NCI-H146 treated with DMSO at 0.1 percent for 48 hours (cell line): ENCODE measurements around the gene MAZ.
"Not testable (repeated sequence)": the region's sequence is repeated elsewhere in the genome, so short reads cannot be mapped to it uniquely, and the experiment has no call there.

Experiments
- DNase-seq: peaks from one replicate; lab custom pipeline; 2025; ENCODE audit not compliant: unreplicated experiment; lab: John Stamatoyannopoulos, UW

MAZ gene

DNA sequence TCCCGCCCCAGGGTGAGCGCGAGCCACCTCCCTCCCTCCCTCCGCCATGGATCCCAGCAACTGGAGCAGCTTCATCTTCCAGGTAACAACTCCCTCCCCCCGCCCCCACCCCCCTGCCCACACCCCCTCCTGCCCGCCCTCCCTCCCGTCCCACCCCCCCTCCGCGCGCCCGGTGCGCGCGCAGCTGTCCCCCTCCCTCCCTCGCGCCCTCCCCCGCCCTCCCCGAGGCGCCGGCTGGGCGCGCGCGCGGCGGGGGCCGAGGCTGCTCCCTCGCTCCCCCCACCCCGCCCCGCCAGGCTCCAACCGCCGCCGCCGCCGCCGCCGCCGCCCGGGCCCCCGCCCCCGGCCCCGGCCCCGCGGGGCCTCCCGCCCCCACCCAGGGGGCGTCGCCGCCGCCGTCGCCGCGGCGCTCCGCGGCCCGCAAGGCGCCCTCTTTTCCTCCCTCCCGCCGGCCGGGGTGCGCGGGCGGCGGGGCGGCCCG is at the start of gene MAZ:
Gene MAZ (plus strand): TSS at position 431 of the 481 bp plus-strand sequence. CDS start 173 bp downstream, outside the sequence.
- DNase-seq = peak; percentile 90

DNA sequence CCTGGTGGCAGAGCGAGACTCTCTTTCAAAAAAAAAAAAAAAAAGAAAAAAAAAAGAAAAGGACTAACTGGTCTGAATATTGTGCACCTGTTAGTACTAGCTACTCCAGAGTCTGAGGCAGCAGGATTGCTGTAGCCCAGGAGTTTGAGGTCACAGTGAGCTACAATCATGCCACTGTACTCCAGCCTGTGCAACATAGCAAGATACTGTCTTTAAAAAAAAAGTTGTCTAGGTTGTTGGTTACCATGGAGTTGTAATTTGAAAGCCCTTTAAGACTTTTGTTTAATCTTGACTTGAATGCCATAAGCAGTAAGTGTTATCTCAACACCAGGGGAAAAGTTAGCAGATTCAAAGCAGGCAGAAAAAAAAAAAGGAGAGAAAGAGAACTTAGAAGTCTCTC is 49.7 kb upstream of the MAZ start:
- DNase-seq = no peak

DNA sequence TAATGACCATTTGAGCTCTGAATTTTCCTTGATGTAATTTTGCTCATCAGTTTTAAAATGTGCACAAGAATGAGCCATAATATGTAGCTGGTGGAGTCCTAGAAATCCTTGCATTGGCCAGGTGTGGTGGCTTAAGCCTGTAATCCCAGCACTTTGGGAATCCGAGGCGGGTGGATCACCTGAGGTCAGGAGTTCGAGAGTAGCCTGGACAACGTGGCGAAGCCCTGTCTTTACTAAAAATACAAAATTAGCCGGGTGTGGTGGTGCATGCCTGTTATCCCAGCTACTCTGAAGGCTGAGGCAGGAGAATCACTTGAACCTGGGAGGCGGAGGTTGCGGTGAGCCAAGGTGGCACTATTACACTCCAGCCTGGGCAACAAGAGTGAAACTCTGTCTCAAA is 49.2 kb upstream of the MAZ start:
- not testable (repeated sequence) for DNase-seq

DNA sequence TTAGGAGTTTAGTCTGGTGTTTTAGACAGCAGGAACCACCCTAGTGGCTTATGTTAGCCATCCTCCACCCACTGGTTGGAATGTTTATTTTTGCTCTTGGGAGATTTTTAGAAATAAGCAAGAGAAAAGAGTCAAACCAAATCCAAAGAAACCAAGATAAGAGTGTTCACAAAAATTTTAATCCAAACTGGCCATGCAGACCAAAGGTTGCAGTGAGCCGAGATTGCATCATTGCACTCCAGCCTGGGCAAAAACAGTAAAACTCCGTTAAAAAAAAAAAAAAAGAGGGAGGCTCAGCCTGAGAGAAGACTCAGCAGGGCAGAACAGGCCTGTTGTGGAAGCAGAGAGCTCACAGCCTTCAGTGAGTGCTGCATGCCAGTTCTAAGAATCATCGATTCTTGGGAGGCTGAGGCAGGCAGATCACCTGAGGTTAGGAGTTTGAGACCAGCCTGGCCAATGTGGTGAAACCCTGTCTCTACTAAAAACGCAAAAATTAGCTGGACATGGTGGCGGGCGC is 48.3 kb upstream of the MAZ start:
- DNase-seq = no peak

DNA sequence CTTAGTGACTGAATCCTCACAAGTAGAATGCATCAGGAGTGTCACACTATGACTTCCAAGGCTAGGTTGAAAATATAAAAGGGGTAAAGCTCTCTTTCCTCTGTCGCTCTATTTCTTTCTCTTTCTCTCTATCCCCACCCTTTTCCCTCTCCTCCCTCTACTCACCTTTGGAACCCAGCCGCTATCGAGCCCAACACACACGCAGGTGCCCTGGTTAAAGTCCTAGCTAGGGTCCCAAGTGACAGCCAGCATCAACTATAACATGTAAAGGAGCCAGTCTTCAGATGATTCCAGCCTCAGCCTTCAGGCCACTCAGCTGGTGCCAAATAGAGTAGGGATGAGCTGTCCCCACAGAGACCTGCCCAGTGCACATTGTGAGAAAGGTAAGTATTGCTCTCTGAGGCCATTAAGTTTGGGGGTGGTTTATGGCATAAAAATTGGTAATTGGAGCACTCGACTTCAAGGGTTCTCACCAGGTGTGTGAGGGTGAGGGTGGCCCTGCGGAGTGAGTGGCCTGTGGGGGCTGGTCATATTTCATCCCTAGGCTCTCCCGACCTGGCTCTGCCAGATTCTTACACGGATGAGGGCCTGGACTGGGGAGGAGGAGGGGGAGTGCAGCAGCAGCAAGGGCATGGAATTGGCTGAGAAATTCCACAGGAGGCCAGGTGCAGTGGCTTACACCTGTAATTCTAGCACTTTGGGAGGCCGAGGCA is 45.6 kb upstream of the MAZ start:
- DNase-seq = no peak

DNA sequence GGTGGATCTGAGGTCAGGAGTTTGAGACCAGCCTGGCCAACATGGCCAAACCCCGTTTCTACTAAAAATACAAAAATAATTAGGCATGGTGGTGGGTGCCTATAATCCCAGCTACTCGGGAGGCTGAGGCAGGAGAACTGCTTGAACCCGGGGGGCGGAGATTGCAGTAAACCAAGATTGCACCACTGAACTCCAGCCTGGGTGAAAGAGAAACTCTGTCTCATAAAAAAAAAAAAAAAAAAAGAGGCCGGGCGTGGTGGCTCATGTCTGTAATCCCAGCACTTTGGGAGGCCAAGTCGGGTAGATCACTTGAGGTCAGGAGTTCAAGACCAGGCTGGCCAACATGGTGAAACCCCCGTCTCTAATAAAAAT is 45.1 kb upstream of the MAZ start:
- DNase-seq = not testable (repeated sequence)

DNA sequence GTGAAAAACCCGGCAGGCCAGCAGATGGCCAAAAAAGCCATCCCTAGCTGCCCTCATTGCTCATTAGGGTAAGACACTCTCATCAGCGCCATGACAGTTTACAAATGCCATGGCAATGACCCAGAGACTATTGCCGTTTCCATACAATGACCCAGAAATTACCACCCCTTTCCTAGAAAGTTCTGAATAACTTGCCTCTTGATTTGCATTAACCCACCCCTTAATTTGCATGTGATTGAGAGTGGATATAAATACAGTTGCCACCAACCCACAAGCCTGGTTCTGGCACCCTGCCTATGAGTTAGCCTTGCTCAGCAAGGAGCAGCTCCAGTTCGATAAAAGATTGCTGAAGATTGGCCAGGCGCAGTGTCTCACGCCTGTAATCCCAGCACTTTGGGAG is 44.4 kb upstream of the MAZ start:
- no peak for DNase-seq

DNA sequence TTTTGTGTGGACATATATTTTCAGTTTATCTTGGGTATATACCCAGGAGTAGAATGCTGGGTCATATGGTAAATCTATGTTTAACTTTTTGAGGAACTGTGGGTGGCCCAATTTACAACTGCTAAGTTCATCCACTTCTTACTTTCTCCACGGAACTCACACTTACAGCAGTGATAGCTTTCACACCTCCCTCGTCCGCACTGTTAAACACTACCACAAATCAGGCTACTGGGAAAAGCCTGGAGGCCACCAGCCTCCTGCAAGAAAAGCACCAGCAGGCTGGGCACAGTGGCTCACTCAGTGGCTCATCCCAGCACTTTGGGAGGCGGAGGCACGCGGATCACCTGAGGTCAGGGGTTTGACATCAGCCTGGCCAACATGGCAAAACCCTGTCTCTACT is 43.0 kb upstream of the MAZ start:
- no peak for DNase-seq

DNA sequence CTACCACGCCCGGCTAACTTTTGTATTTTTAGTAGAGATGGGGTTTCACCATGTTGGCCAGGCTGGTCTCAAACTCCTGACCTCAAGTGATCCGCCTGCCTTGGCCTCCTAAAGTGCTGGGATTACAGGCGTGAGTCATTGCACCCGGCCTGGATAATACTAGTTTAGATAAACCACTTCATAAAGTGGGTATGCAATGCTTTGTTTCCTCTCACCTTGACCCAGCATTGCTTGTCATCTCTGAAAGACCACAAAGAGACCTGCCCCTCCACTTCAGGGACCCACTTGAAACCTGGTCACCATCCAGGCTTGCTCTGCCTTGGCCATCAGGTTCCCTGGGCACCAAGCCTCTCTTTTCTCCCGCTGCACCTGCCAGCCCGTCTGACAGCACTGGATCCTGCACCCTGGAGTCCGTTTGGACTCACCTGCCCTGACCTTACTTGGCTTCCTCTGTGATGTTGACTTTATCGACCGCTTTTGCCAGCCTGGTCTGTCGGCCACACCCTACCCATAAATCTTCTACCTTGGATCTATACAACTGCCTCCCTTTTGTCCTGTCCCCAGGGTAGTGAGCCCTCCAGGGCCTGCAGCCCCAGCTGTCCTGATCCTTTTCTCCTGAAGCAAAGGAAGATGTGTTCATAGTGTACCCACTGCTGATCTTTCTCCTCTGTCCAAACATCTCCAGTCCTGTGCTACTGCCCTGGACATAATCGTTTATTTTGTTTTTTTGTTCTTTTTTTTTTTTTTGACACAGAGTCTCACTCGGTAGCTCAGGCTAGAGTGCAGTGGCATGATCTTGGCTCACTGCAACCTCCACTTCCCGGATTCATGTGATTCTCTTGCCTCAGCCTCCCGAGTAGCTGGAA is 40.9 kb upstream of the MAZ start:
- peak; percentile 99 for DNase-seq

DNA sequence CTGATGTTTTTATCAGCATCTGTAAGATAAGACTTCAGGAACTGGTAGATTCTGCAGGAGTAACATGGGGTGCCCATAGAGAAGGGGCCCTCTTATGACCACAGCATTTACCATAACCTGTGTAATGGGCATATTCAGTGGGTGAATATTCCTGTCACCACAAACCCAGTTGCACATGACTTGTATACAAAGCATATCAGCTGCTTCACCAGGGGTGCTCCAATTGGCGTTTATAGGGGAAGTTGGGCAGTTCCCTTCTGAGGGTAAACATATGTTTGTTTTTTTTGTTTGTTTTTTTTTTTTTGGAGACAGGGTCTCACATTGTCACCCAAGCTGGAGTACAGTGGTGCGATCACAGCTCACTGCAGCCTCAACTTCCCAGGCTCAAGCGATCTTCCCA is 39.8 kb upstream of the MAZ start:
- DNase-seq = no peak

DNA sequence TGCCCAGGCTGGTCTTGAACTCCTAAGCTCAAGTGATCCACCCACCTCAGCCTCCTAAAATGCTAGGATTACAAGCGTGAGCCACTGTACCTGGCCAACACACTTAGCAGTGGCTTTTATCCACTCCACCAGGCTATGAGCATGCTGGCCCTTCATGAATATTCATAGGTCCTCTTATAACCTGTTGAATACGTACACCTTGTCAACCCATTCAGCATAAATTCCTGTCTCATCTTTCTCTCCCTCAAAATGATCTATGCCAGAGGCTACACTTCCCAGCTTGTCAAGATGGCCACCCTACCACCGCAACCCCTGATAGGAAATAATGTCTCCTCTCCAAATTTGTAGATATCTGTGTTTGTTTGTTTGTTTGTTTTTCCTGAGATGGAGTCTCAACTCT is 39.3 kb upstream of the MAZ start:
- no peak for DNase-seq

DNA sequence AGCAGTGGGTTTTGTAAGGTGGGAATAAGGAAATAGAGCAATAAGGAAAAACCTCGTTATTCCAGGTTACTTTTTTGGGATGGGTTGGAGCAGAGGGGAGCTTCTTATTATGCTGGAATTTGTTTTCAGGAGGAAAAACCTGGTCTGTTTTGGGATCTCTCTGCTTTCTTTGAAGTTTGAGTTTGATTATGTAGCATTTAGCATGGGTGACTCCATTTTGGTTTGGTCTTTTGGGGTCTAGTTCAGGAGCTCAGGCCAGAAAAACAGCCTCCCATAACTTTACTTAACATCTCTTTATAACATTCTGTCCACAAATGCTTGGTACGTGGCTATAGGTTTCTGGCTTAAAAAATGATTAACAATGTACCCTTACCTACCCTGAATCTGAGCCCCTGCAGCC is 36.8 kb upstream of the MAZ start:
- DNase-seq = no peak

DNA sequence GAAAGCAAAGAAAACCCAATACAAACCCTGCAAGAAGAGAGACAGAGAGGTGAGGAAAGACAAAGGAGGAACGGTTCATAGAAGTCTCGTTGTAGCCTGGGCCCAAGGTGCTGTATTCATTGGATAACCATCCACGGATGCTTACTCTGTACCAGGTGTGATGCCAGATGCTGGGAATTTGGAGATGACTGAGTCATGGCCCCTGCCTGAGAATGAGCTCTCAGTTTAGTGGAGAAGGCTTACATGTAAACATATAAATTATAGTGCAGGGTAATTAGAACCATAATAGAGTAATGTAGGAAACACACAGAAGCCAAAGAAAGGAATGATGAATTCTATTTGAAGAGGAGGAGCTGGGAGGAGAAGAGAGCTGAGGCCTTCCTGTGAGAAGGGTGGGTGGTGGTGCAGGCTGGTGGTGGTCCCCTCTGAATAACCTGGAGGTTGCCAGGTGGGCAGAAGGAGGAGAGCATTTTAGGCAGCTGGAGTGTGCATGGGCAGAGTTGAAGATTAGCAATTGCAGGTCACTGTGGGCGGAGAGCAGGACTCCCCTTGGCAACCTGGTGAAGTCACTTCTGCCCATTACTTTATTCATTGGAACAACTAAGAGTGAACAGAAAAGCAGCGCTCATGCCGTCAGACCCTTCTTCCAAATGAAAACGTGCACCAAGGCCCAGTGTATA is 35.9 kb upstream of the MAZ start:
- DNase-seq = peak; percentile 64

DNA sequence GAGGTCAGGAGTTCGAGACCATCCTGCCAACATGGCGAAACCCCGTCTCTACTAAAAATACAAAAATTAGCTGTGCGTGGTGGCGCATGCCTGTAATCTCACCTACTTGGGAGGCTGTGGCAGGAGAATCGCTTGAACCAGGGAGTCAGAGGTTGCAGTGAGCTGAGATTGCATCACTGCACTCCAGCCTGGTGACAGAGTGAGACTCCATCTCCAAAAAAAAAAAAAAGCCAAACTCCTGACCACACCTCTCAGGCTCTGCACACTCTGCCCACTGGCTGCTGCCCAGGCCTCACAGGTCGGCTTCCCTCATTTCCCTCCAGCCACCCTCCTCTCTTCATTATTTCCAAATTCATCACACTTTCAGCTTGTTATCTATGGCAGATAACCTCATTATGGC is 34.0 kb upstream of the MAZ start:
- DNase-seq = not testable (repeated sequence)

DNA sequence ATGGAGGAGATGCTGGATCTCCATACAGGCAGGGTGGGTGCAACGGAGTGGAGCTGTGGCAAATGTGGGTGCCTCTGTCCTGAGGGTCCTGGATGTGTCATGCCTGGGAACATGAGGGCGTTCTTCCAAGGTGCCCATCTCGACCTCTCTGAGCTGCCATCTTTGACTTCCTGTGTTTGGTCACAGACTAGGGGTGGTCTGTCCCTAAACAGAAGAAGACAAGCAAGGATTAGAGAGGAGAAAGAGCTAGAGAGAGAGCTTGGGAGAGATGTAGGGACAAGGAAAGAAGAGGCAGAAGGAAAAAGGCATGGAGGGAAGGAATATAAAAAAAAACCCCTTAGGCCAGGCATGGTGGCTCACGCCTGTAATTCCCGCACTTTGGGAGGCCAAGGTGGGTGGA is 31.6 kb upstream of the MAZ start:
- no peak for DNase-seq

DNA sequence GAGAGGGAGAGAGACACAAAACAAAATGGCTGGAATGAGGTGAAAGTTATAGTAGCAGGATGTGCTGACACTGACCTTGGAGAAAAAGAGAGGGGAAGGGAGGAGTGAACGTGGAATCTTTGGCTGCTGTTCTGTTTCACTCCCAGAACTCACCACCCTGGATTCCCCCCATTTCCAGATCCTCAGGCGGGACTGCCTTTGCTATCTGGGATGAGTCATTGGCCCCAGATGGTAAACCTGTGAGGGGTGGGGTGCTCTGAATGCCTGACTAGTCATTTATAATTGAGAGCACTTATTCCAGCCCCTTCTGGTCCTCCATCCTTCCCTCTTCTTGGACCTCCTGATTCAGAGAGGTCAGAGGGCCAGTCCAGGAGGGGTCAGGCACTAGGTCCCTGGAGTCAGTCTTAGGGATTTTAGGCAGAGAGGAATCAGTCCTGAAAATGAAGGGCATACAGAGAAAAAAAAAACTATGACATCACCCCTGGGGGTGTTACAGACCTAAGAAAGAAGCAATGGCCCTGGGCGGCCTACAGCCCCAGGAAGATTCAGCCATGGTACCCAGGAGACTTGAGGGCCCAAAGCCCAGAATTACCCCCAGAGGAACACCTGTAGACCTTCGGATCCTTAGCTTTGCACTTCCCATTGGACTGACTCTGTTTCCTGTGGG is 30.5 kb upstream of the MAZ start:
- DNase-seq = no peak

DNA sequence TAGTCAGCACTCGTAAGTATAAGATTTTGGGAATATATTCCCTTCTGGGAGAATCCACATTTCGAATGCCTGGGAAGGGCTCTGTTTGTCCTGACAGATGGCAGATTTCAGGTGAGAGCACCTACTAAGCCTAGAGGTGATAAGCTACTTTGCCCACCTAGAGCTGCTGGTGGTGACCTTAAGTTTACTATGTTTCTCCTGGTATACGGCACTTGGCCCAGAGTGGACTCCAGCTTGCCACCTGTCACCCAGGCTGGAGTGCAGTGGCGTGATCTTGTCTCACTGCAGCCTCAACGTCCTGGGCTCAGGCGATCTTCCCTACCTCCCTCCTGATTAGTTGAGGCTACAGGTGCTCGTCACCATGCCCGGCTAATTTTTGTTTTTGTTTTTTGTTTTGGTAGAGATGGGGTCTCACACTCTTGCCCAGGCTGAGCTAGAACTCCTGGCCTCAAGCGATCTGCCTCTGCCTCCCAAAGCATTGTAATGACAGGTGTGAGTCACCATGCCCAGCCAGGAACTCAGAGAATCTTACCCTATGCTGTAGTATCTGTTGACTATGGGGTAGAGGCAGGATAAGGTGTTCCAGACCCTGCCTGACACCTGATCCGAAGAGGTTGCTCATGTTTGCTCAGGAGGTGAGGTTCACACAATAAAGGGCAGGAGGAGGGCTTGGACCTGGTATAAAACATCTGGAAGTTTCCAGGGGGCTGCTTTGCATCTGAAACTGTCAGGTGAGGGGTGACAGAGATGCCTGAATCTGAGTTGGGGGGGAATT is 28.6 kb upstream of the MAZ start, which contains the start of gene ZG16:
Gene ZG16 (plus strand): TSS at position 681 of the 775 bp plus-strand sequence. CDS start 1,011 bp downstream, outside the sequence.
- DNase-seq = no peak

DNA sequence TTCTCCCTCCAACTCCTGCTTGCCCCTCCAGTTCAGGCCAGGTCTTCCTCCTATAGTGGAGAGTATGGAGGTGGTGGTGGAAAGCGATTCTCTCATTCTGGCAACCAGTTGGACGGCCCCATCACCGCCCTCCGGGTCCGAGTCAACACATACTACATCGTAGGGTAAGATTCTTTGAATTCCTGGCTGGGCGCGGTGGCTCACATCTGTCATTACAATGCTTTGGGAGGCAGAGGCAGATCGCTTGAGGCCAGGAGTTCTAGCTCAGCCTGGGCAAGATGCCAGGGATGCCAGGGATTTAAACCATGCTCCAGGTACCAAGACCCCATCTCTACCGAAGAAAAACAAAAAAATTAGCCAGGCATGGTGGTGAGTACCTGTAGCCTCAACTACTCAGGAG is 26.9 kb upstream of the MAZ start:
- DNase-seq = no peak

DNA sequence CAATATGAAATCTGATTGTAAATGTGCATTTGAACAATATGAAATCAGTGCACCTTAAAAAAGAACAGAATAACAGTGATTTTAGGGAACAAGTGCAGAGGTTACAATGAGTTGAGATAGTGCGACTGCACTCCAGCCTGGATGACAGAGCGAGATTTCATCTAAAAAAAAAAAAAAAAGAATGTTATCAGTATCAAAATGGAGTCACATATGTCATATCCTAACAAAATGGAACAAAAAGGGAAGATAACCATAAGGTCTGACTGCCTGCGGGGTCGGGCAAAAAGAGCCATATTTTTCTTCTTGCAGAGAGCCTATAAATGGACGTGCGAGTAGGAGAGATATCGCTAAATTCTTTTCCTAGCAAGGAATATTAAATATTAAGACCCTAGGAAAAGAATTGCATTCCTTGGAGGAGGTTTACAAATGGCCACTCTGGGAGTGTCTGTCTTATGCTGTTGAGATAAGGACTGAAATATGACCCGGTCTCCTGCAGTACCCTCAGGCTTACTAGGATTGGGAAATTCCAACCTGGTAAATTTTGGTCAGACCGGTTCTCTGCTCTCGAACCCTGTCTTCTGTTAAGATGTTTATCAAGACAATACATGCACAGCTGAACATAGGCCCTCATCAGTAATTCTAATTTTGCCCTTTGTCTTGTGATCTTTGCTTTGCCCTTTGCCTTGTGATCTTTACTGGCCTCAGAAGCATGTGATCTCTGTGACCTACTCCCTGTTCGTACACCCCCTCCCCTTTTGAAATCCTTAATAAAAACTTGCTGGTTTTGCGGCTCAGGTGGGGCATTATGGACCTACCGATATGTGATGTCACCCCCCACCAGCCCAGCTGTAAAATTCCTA is 23.0 kb upstream of the MAZ start:
- DNase-seq = not testable (repeated sequence)
